HepG2 (cell line): ENCODE data around the gene RREB1. TPM values are rescaled to one million over a fixed set of nuclear protein-coding genes. Genes with fewer than 3 reads are reported as not detected.

Experiments used
- HNF1A ChIP-seq, 2 experiments: sonication (generic) in 1 of 2; formaldehyde crosslinking in 1 of 2; IDR thresholded peaks; 2 replicates each; pipeline versions ENCODE4 v1.4.0 to v1.6.1; 2016 to 2020; ENCODE audit warnings: borderline replicate concordance in 1 of 2, low read depth in 1 of 2, mild to moderate bottlenecking in 1 of 2, missing genetic modification reagents in 1 of 2
- SOX13 ChIP-seq, 3 experiments: fragments of 450-650 bp in 1 of 3; sonication (generic) in 1 of 3; formaldehyde crosslinking in 1 of 3; IDR thresholded peaks in 2 of 3; conservative IDR thresholded peaks in 1 of 3; 2 replicates each; pipeline versions ENCODE4 v1.5.0 to v1.6.1; 2016 to 2020; ENCODE audit warnings: antibody characterized with exemption in 1 of 3, mild to moderate bottlenecking in 1 of 3, missing compliant biosample characterization in 1 of 3, missing genetic modification reagents in 1 of 3, moderate library complexity in 1 of 3
- ZFP36L1 ChIP-seq: sonication (generic); formaldehyde crosslinking; IDR thresholded peaks from 2 replicates; pipeline ENCODE4 v1.8.0; 2022; ENCODE audit warnings: mild to moderate bottlenecking, missing genetic modification reagents, moderate library complexity
- ZNF577 ChIP-seq: sonication (generic); formaldehyde crosslinking; IDR thresholded peaks from 2 replicates; pipeline ENCODE4 v1.4.0; 2020; ENCODE audit warnings: mild to moderate bottlenecking, low read depth, missing genetic modification reagents, borderline replicate concordance
- polyA plus RNA-seq, 8 experiments: library from polyadenylated mRNA; depleted of rRNA in 3 of 8; stranded (reverse) in 7 of 8; unstranded in 1 of 8; fragments of >200 nt; fragmentation: Illumina TruSeq in 4 of 8; extraction: Trizol in 4 of 8; gene quantifications; 2 replicates each; pipeline versions ENCODE4 v1.2.1 to v1.2.3, GENCODE V29; 2011 to 2016; ENCODE audit warnings: low read depth in 4 of 8, missing spikeins in 1 of 8, mixed read lengths in 1 of 8; ENCODE audit not compliant: insufficient read depth in 1 of 8
- total RNA-seq, 5 experiments: library from RNA; depleted of rRNA; stranded (reverse); fragments of >200 nt; fragmentation: Illumina TruSeq; extraction: Trizol; gene quantifications; 2 replicates each; pipeline ENCODE4 v1.2.3, GENCODE V29; 2016; ENCODE audit warnings: low read depth in 1 of 5
- TF ChIP-seq, protein P1 (sequence below): sonication (generic); formaldehyde crosslinking; IDR thresholded peaks from 2 replicates; pipeline ENCODE4 v1.4.0; 2020; ENCODE audit warnings: missing genetic modification reagents
- TF ChIP-seq, protein P2 (sequence below), 2 experiments: IDR thresholded peaks; 2 replicates each; pipeline ENCODE4 v1.6.1; 2011 to 2012; ENCODE audit warnings: low read length in 2 of 2, borderline replicate concordance in 1 of 2, low read depth in 1 of 2, mild to moderate bottlenecking in 1 of 2, moderate library complexity in 1 of 2

Gene RREB1
- total and polyA plus RNA-seq, 2 of the 13 experiments (the other 11 are each of a cell fraction or from before 2014, with no cell fraction given), result 6.1 to 23.2 TPM

GRCh38 chr6:7256785-7257184, 149.0 kb downstream of the RREB1 start (continued):
- TF ChIP-seq ZNF577 (CRISPR knock-in tag) (no peak), HNF1A (IDR thresholded peaks at IDR 0.05; ENCODE audit: low read depth) (no peak), HNF1A (CRISPR knock-in tag; IDR thresholded peaks at IDR 0.05; ENCODE audit: borderline replicate concordance) (no peak), SOX13 (IDR thresholded peaks at IDR 0.05) (no peak), SOX13 (CRISPR knock-in tag; conservative IDR thresholded peaks at IDR 0.05 in 1 of 2, IDR thresholded peaks at IDR 0.05 in 1 of 2) (no peak), ZFP36L1 (CRISPR knock-in tag) (no peak)
- TF ChIP-seq, protein P1, sequence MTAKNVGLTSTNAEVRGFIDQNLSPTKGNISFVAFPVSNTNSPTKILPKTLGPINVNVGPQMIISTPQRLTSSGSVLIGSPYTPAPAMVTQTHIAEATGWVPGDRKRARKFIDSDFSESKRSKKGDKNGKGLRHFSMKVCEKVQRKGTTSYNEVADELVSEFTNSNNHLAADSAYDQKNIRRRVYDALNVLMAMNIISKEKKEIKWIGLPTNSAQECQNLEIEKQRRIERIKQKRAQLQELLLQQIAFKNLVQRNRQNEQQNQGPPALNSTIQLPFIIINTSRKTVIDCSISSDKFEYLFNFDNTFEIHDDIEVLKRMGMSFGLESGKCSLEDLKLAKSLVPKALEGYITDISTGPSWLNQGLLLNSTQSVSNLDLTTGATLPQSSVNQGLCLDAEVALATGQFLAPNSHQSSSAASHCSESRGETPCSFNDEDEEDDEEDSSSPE (CRISPR knock-in tag), result no peak
- TF ChIP-seq, protein P2, sequence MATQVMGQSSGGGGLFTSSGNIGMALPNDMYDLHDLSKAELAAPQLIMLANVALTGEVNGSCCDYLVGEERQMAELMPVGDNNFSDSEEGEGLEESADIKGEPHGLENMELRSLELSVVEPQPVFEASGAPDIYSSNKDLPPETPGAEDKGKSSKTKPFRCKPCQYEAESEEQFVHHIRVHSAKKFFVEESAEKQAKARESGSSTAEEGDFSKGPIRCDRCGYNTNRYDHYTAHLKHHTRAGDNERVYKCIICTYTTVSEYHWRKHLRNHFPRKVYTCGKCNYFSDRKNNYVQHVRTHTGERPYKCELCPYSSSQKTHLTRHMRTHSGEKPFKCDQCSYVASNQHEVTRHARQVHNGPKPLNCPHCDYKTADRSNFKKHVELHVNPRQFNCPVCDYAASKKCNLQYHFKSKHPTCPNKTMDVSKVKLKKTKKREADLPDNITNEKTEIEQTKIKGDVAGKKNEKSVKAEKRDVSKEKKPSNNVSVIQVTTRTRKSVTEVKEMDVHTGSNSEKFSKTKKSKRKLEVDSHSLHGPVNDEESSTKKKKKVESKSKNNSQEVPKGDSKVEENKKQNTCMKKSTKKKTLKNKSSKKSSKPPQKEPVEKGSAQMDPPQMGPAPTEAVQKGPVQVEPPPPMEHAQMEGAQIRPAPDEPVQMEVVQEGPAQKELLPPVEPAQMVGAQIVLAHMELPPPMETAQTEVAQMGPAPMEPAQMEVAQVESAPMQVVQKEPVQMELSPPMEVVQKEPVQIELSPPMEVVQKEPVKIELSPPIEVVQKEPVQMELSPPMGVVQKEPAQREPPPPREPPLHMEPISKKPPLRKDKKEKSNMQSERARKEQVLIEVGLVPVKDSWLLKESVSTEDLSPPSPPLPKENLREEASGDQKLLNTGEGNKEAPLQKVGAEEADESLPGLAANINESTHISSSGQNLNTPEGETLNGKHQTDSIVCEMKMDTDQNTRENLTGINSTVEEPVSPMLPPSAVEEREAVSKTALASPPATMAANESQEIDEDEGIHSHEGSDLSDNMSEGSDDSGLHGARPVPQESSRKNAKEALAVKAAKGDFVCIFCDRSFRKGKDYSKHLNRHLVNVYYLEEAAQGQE (IDR thresholded peaks at IDR 0.05; ENCODE audit: borderline replicate concordance in 1 of 2, low read depth in 1 of 2, low read length in 2 of 2), result no peak
